ENCODE measurements around the gene ZNF19.

- no peak for TF ChIP-seq CTCF (IDR thresholded peaks at IDR 0.05)
- no peak for TF ChIP-seq POLR2A (IDR thresholded peaks at IDR 0.05)
These were observed 63.4 kb downstream of the ZNF19 start for GRCh38 chr16:71425746-71426068.

All from esophagus squamous epithelium (tissue), 4 donors.